ENCODE data around the gene RCAN3. TPM values are rescaled to one million over a fixed set of nuclear protein-coding genes. Genes with fewer than 3 reads are reported as not detected.

Gene RCAN3
- total and polyA plus RNA-seq, 10 of the 15 experiments (the other 5 are each of a cell fraction or from before 2014, with no cell fraction given): 0.02 to 0.46 (median 0.06) TPM; not detected in 3

GRCh38 chr1:24558902-24559791, 56.5 kb downstream of the RCAN3 start:
- Histone ChIP-seq H2AFZ (ENCODE audit: control insufficient read depth, low read depth, low read length) (no peak overlapping the region), H3K79me2 (ENCODE audit: control insufficient read depth, insufficient read depth, low read length) (no peaks in the 10 kb centered on the region), H3K4me3 (no peak overlapping the region), H3K4me1 (ENCODE audit: control insufficient read depth, insufficient read depth, low read length) (no peaks in the 10 kb centered on the region), H3K9ac (ENCODE audit: control insufficient read depth, insufficient read depth, low read length) (no peak overlapping the region), H4K20me1 (ENCODE audit: control insufficient read depth, insufficient read depth) (no peaks in the 10 kb centered on the region), H3K4me2 (ENCODE audit: control insufficient read depth, insufficient read depth) (no peak overlapping the region), H3K27me3 (replicated peaks in 1 of 2; ENCODE audit: control insufficient read depth in 2 of 2, insufficient read depth in 2 of 2, low read length in 1 of 2) (peaks cover 8 to 9% of the 10 kb centered on the region in 2 experiments), H3K36me3 (ENCODE audit: control insufficient read depth in 2 of 2, insufficient read depth in 2 of 2, low read length in 1 of 2) (no peaks in the 10 kb centered on the region), H3K27ac (ENCODE audit: control insufficient read depth, insufficient read depth) (no peak overlapping the region), H3K9me3 (replicated peaks; ENCODE audit: control insufficient read depth, insufficient read depth, low read length) (no peaks in the 10 kb centered on the region)
- no peak for FAIRE-seq
- POLR2A ChIA-PET: no interaction called here
- RAD21 ChIA-PET (ENCODE audit: unreplicated experiment): no interaction called here
- BruUV-seq (replicated peaks): no TSS peak
- peak; percentile 24; the same call in 1 of the 3 replicates for ATAC-seq
- CTCF ChIA-PET: no interaction called here
- DNase-seq (ENCODE audit: low read depth, low spot score): no peak
- no peak for TF ChIP-seq NR2F1 (conservative IDR thresholded peaks at IDR 0.05)
- TF ChIP-seq GATAD2B (conservative IDR thresholded peaks at IDR 0.05; ENCODE audit: low read depth): no peak
- no peak for TF ChIP-seq HDAC2 (IDR thresholded peaks at IDR 0.05)
- TF ChIP-seq RUNX3 (IDR thresholded peaks at IDR 0.05; ENCODE audit: low read length): no peak
- TF ChIP-seq ZNF274 (IDR thresholded peaks at IDR 0.05; ENCODE audit: insufficient read depth, insufficient read length): no peak
- TF ChIP-seq SMAD5 (IDR thresholded peaks at IDR 0.05; ENCODE audit: low read depth): no peak
- TF ChIP-seq TBL1XR1 (IDR thresholded peaks at IDR 0.05; ENCODE audit: low read depth, low read length): no peak
- TF ChIP-seq RFX5 (IDR thresholded peaks at IDR 0.05; ENCODE audit: low read depth, low read length): no peak
- no peak for TF ChIP-seq BHLHE40 (IDR thresholded peaks at IDR 0.05; ENCODE audit: borderline replicate concordance in 1 of 2, low read depth in 2 of 2, low read length in 1 of 2)
- no peak for TF ChIP-seq MYB (IDR thresholded peaks at IDR 0.05; ENCODE audit: borderline replicate concordance, low read depth, low read length)
- TF ChIP-seq BCLAF1 (IDR thresholded peaks at IDR 0.05): no peak
- no peak for TF ChIP-seq ELK1 (IDR thresholded peaks at IDR 0.05; ENCODE audit: low read depth, low read length)
- intact Hi-C loops (cut with micrococcal nuclease; ENCODE audit: unreplicated experiment): no loop called here
- SMC1A ChIA-PET (ENCODE audit: uncharacterized antibody, unreplicated experiment): no interaction called here
- in situ Hi-C loops (cut with MboI): no loop called here
- 36% methylated on average over 11 of the region's 12 CpGs for WGBS (ENCODE audit: insufficient coverage, insufficient replicate concordance, low lambda C conversion rate, missing lambda C conversion rate)

Measured in GM12878 (cell line).